IMR-90 (cell line): ENCODE measurements around the gene EIF1AX. TPM values are rescaled to one million over a fixed set of nuclear protein-coding genes. Genes with fewer than 3 reads are reported as not detected.

Experiments
- ATAC-seq: fragments of 200-7000 bp; cut with Tn5 transposase; 2 replicates; pipeline ENCODE4 v1.9.1; 2020; ENCODE audit warnings: low read depth, mild to moderate bottlenecking, moderate library complexity
- BruUV-seq: library from RNA; stranded (reverse); fragments of 400-500 nt; replicated peaks from 2 replicates; lab custom pipeline; 2021; lab: Mats Ljungman, UMichigan
- CTCF ChIA-PET: fragments of 300-600 bp; formaldehyde crosslinking; extraction: SDS; loops from one replicate; lab custom pipeline; 2021; ENCODE audit warnings: antibody characterized with exemption; lab: Yijun Ruan, JAX
- POLR2A ChIA-PET: fragments of 300-600 bp; sonication (Branson Sonifier 250); formaldehyde crosslinking; loops from one replicate; lab custom pipeline; 2022; ENCODE audit warnings: antibody characterized with exemption; ENCODE audit not compliant: unreplicated experiment; lab: Charles Lee
- DNase-seq: peaks from one replicate; pipeline ENCODE4 v3.0.0; 2013
- H2AFZ ChIP-seq: replicated peaks from 2 replicates; pipeline ENCODE3; 2013; ENCODE audit warnings: low read length, mild to moderate bottlenecking; ENCODE audit not compliant: poor library complexity
- H2AK5ac ChIP-seq: 2 replicates; pipeline ENCODE4 v1.6.1; 2013; ENCODE audit warnings: low read depth, low read length, inconsistent platforms
- H2AK9ac ChIP-seq: replicated peaks from 2 replicates; pipeline ENCODE3; 2013; ENCODE audit warnings: mild to moderate bottlenecking, low read depth, low read length, moderate library complexity; ENCODE audit not compliant: poor library complexity
- H2BK120ac ChIP-seq: 2 replicates; pipeline ENCODE4 v1.6.1; 2013; ENCODE audit warnings: low read depth, low read length, inconsistent platforms
- H2BK15ac ChIP-seq: 3 replicates; pipeline ENCODE4 v1.6.1; 2013; ENCODE audit warnings: low read depth, low read length, inconsistent platforms
- H2BK20ac ChIP-seq: 2 replicates; pipeline ENCODE4 v1.6.1; 2013; ENCODE audit warnings: low read depth, mild to moderate bottlenecking, inconsistent platforms, low read length, moderate library complexity
- H2BK5ac ChIP-seq: 2 replicates; pipeline ENCODE4 v1.6.1; 2013; ENCODE audit warnings: mild to moderate bottlenecking, low read depth, low read length, inconsistent platforms; ENCODE audit not compliant: poor library complexity, severe bottlenecking
- H3K14ac ChIP-seq: replicated peaks from 2 replicates; pipeline ENCODE4 v1.6.1; 2013; ENCODE audit warnings: low read depth, low read length, inconsistent platforms
- H3K18ac ChIP-seq: 2 replicates; pipeline ENCODE4 v1.6.1; 2013; ENCODE audit warnings: low read depth, low read length, control low read depth
- H3K23ac ChIP-seq: 2 replicates; pipeline ENCODE4 v1.6.1; 2013; ENCODE audit warnings: low read depth, low read length, inconsistent platforms
- H3K27ac ChIP-seq: 2 replicates; pipeline ENCODE4 v1.5.1; 2013; ENCODE audit warnings: mild to moderate bottlenecking, control low read depth, low read length; ENCODE audit not compliant: insufficient read depth
- H3K27me3 ChIP-seq: 2 replicates; pipeline ENCODE4 v1.6.1; 2013; ENCODE audit warnings: low read length; ENCODE audit not compliant: control insufficient read depth, insufficient read depth
- H3K36me3 ChIP-seq: 2 replicates; pipeline ENCODE4 v1.6.1; 2013; ENCODE audit warnings: low read length, mixed read lengths; ENCODE audit not compliant: control insufficient read depth, insufficient read depth
- H3K4ac ChIP-seq: 2 replicates; pipeline ENCODE4 v1.6.1; 2013; ENCODE audit warnings: low read depth, low read length, inconsistent platforms
- H3K4me1 ChIP-seq: 2 replicates; pipeline ENCODE4 v1.6.1; 2013; ENCODE audit warnings: low read length, mixed read lengths; ENCODE audit not compliant: control insufficient read depth, insufficient read depth
- H3K4me2 ChIP-seq: 2 replicates; pipeline ENCODE4 v1.6.1; 2013; ENCODE audit warnings: low read depth, mild to moderate bottlenecking, control low read depth, low read length, moderate library complexity
- H3K4me3 ChIP-seq: 2 replicates; pipeline ENCODE4 v1.5.1; 2013; ENCODE audit warnings: low read depth, mild to moderate bottlenecking, control low read depth, low read length, moderate library complexity; ENCODE audit not compliant: insufficient read depth
- H3K56ac ChIP-seq: 2 replicates; pipeline ENCODE4 v1.6.1; 2013; ENCODE audit warnings: low read length, inconsistent platforms; ENCODE audit not compliant: insufficient read depth; ENCODE audit errors: extremely low read depth
- H3K79me1 ChIP-seq, 2 experiments: 2 replicates each; pipeline ENCODE4 v1.6.1; 2013; ENCODE audit warnings: low read length in 2 of 2, inconsistent platforms in 1 of 2, low read depth in 1 of 2
- H3K9ac ChIP-seq: 2 replicates; pipeline ENCODE4 v1.6.1; 2013; ENCODE audit warnings: low read depth, low read length, control low read depth
- H3K9me1 ChIP-seq: 2 replicates; pipeline ENCODE4 v1.6.1; 2013; ENCODE audit warnings: low read length, inconsistent platforms; ENCODE audit not compliant: insufficient read depth
- H3K9me3 ChIP-seq: 2 replicates; pipeline ENCODE4 v1.6.1; 2013; ENCODE audit warnings: low read length; ENCODE audit not compliant: control insufficient read depth, insufficient read depth
- H4K20me1 ChIP-seq: 2 replicates; pipeline ENCODE4 v1.6.1; 2013; ENCODE audit warnings: low read length, inconsistent platforms; ENCODE audit not compliant: insufficient read depth
- H4K5ac ChIP-seq: 2 replicates; pipeline ENCODE4 v1.6.1; 2013; ENCODE audit warnings: mild to moderate bottlenecking, low read depth, low read length, control low read depth
- H4K8ac ChIP-seq, 2 experiments: 2 replicates each; pipeline ENCODE4 v1.6.1; 2013; ENCODE audit warnings: low read depth in 2 of 2, low read length in 2 of 2, control low read depth in 1 of 2, inconsistent platforms in 1 of 2
- H4K91ac ChIP-seq: 2 replicates; pipeline ENCODE4 v1.6.1; 2013; ENCODE audit warnings: low read depth, low read length, inconsistent platforms; ENCODE audit not compliant: insufficient read depth
- CEBPB ChIP-seq: IDR thresholded peaks from 2 replicates; pipeline ENCODE4 v1.6.1; 2012; ENCODE audit warnings: low read depth, low read length, improper control_type of control experiment
- FOS ChIP-seq: fragments of 150-350 bp; IDR thresholded peaks from 2 replicates; pipeline ENCODE4 v1.6.1; 2016; ENCODE audit warnings: low read depth, low read length
- MXI1 ChIP-seq: IDR thresholded peaks from 2 replicates; pipeline ENCODE4 v1.6.1; 2012; ENCODE audit warnings: low read depth, mild to moderate bottlenecking, low read length, moderate library complexity, borderline replicate concordance
- RAD21 ChIP-seq: IDR thresholded peaks from 2 replicates; pipeline ENCODE4 v1.6.1; 2012; ENCODE audit warnings: low read length, improper control_type of control experiment
- RFX5 ChIP-seq: IDR thresholded peaks from 2 replicates; pipeline ENCODE4 v1.8.0; 2012; ENCODE audit warnings: low read depth, mild to moderate bottlenecking, low read length, moderate library complexity
- SMC3 ChIP-seq: fragments of 150-350 bp; IDR thresholded peaks from 2 replicates; pipeline ENCODE4 v1.6.1; 2016; ENCODE audit warnings: low read depth, mild to moderate bottlenecking, antibody characterized with exemption, low read length, moderate library complexity
- USF2 ChIP-seq: fragments of 150-350 bp; IDR thresholded peaks from 2 replicates; pipeline ENCODE4 v1.6.1; 2017; ENCODE audit warnings: mild to moderate bottlenecking, antibody characterized with exemption, low read length, low read depth
- WGBS, 2 experiments: methylation state at CpG; one replicate each; pipeline versions ENCODE4 v1.1.5 to v1.1.7; 2013; ENCODE audit warnings: missing lambda C conversion rate in 2 of 2; ENCODE audit not compliant: insufficient read length in 1 of 2; ENCODE audit errors: extremely low coverage in 2 of 2; 5-methylcytosine and 5-hydroxymethylcytosine counted together
- dilution Hi-C: fragments of 300-500 bp; cut with HindIII; formaldehyde crosslinking; loops from one replicate; pipeline ENCODE4 v1.14.3; 2018; ENCODE audit warnings: low sequenced_read_pairs; ENCODE audit not compliant: unreplicated experiment
- in situ Hi-C: fragments of 300-500 bp; cut with MboI; formaldehyde crosslinking; loops from 3 replicates; pipeline ENCODE4 v1.14.3; 2019; ENCODE audit warnings: low sequenced_read_pairs, inconsistent platforms, mixed read lengths
- intact Hi-C: fragments of 100-400 bp; cut with micrococcal nuclease; formaldehyde crosslinking; loops from 2 replicates; pipeline ENCODE4 v1.10.0; 2022
- microRNA-seq, 2 experiments: library from miRNA; stranded (forward) in 1 of 2; unstranded in 1 of 2; fragments of 10-50 nt in 1 of 2; fragments of <30 nt in 1 of 2; gene quantifications in 1 of 2; microRNA quantifications in 1 of 2; one replicate each; pipeline versions ENCODE3 to v1.1.0; 2013 to 2020; ENCODE audit not compliant: insufficient read depth in 1 of 2, insufficient read length in 1 of 2, unreplicated experiment in 1 of 2
- polyA plus RNA-seq, 3 experiments: library from polyadenylated mRNA; depleted of rRNA; stranded (reverse); fragments of >200 nt; gene quantifications; 2 replicates each; pipeline ENCODE4 v1.2.3, GENCODE V29; 2012; ENCODE audit warnings: low replicate concordance in 1 of 3
- small RNA-seq, 5 experiments: library from RNA; depleted of rRNA; stranded (forward); fragments of <200 nt; gene quantifications; one replicate each; pipeline ENCODE3, GENCODE V24; 2012
- total RNA-seq: library from RNA; depleted of rRNA; stranded (reverse); fragments of >200 nt; gene quantifications from 2 replicates; pipeline ENCODE4 v1.2.3, GENCODE V29; 2012; rRNA removed
- TF ChIP-seq, protein P1 (sequence below): conservative IDR thresholded peaks from 2 replicates; pipeline ENCODE4 v1.5.1; 2012; ENCODE audit warnings: mild to moderate bottlenecking, low read depth, low read length, improper control_type of control experiment

EIF1AX gene
- total and polyA plus RNA-seq, 2 of the 4 experiments (the other 2 are of a cell fraction), result 12.2 to 44.5 TPM

DNA sequence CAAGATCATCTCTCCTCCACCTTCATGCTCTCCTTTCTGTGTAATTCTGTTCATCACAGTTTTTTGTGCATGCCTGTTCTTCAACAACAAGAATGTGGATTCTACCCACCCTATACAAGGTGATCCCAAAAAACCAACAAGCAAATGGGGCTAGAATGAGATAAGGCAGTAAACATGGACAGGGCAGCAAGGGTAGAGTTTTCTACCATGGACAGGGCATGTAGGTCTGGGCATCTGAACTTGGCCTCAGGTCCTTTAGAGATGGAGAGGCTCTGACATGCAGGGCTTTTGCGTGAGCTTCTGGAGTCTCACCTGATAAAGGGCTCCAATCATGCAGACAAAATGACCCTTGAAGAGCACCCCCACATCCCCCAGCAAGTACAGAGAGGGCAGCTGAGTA, 61.4 kb downstream of the EIF1AX start:
- Histone ChIP-seq H2BK15ac (no peak overlapping the region), H3K27me3 (peaks cover 24% of the 10 kb centered on the region), H3K9ac (no peak overlapping the region), H3K9me1 (no peaks in the 10 kb centered on the region), H2BK120ac (no peak overlapping the region), H3K27ac (no peak overlapping the region), H2BK5ac (no peak overlapping the region), H3K36me3 (no peaks in the 10 kb centered on the region), H2AK9ac (no peak overlapping the region), H3K4me2 (no peak overlapping the region), H4K8ac (no peak overlapping the region), H3K79me1 (no peaks in the 10 kb centered on the region), H2BK20ac (no peak overlapping the region), H3K4me1 (no peaks in the 10 kb centered on the region), H3K23ac (no peak overlapping the region), H4K20me1 (no peaks in the 10 kb centered on the region), H2AFZ (no peak overlapping the region), H4K91ac (no peak overlapping the region), H3K9me3 (no peaks in the 10 kb centered on the region), H3K56ac (no peak overlapping the region), H3K4me3 (no peak overlapping the region), H3K14ac (no peak overlapping the region), H3K18ac (no peak overlapping the region), H2AK5ac (no peak overlapping the region), H4K5ac (no peak overlapping the region), H3K4ac (no peak overlapping the region)
- no CpG with 5 or more reads among the region's 1 CpG for WGBS, 2 experiments
- DNase-seq (no peak), ATAC-seq (no peak)
- BruUV-seq, result no TSS peak
- intact Hi-C loops (no loop called here), dilution Hi-C loops (no loop called here), in situ Hi-C loops (no loop called here)
- POLR2A ChIA-PET, result no interaction called here
- no peak for TF ChIP-seq CEBPB
- no peak for TF ChIP-seq FOS
- TF ChIP-seq SMC3, result no peak
- no peak for TF ChIP-seq USF2
- no peak for TF ChIP-seq RFX5
- TF ChIP-seq RAD21, result no peak
- TF ChIP-seq MXI1, result no peak
- TF ChIP-seq, protein P1, sequence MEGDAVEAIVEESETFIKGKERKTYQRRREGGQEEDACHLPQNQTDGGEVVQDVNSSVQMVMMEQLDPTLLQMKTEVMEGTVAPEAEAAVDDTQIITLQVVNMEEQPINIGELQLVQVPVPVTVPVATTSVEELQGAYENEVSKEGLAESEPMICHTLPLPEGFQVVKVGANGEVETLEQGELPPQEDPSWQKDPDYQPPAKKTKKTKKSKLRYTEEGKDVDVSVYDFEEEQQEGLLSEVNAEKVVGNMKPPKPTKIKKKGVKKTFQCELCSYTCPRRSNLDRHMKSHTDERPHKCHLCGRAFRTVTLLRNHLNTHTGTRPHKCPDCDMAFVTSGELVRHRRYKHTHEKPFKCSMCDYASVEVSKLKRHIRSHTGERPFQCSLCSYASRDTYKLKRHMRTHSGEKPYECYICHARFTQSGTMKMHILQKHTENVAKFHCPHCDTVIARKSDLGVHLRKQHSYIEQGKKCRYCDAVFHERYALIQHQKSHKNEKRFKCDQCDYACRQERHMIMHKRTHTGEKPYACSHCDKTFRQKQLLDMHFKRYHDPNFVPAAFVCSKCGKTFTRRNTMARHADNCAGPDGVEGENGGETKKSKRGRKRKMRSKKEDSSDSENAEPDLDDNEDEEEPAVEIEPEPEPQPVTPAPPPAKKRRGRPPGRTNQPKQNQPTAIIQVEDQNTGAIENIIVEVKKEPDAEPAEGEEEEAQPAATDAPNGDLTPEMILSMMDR, result no peak
- CTCF ChIA-PET, result no interaction called here

Small RNA genes within 50 kb of the gene (microRNA-seq; reads per million reads assigned to microRNA genes)
- gene RF00493 (ENCODE audit: insufficient read depth, insufficient read length) (10.3 reads per million, percentile 10 among the genes with 10 or more reads in this experiment), gene RF00494 (ENCODE audit: insufficient read depth, insufficient read length) (not detected)

Small RNA genes within 50 kb of the gene (small RNA-seq; reads per million reads assigned to genes)
- gene RF00493, result 2.6 to 45.0 (median 7.8) reads per million in 5 experiments
- 0 reads per million in 5 experiments for gene RF00494

Other genes starting within 250 kb of the EIF1AX start
- gene BCLAF3, start 150.8 kb downstream of the EIF1AX start, total RNA-seq, result 1.6 and 2.8 TPM in 2 replicates
- gene BCLAF3, start 150.8 kb downstream of the EIF1AX start, polyA plus RNA-seq (2012; rRNA removed), result 1.0 and 1.6 TPM in 2 replicates
- gene MAP7D2, start 24.9 kb downstream of the EIF1AX start, total RNA-seq, result under 0.01 and 0.18 TPM in 2 replicates
- 0.19 and 0.32 TPM in 2 replicates for gene MAP7D2, start 24.9 kb downstream of the EIF1AX start, polyA plus RNA-seq (2012; rRNA removed)
- gene RPS6KA3, start 125.1 kb upstream of the EIF1AX start, total RNA-seq, result 43.9 and 51.1 TPM in 2 replicates
- 17.2 and 20.8 TPM in 2 replicates for gene RPS6KA3, start 125.1 kb upstream of the EIF1AX start, polyA plus RNA-seq (2012; rRNA removed)